Retinal pigment epithelial cell (primary cell): ENCODE measurements around the gene TMEM150C.

Experiments
- DNase-seq: peaks from one replicate; pipeline ENCODE4 v3.0.0-alpha.2; 2010; ENCODE audit warnings: low read depth
- H3K4me3 ChIP-seq: 2 replicates; pipeline ENCODE4 v1.5.1; 2011; ENCODE audit warnings: mild to moderate bottlenecking, low read length, control low read depth, moderate library complexity
- CTCF ChIP-seq: conservative IDR thresholded peaks from 2 replicates; pipeline ENCODE4 v1.5.1; 2011; ENCODE audit warnings: low read depth, low read length, control low read depth, inconsistent platforms

Gene TMEM150C

GRCh38 chr4:82463221-82463620 is 98.6 kb downstream of the TMEM150C start:
- no peak overlapping the region for H3K4me3 ChIP-seq
- no peak for TF ChIP-seq CTCF
- no peak for DNase-seq

- DNase-seq, result peak; percentile 34
- peak; percentile 82 for TF ChIP-seq CTCF
- no peak overlapping the region for H3K4me3 ChIP-seq
Measured at GRCh38 chr4:82462415-82462831, 99.4 kb downstream of the TMEM150C start.

- no peak overlapping the region for H3K4me3 ChIP-seq
- TF ChIP-seq CTCF, result no peak
- no peak for DNase-seq
Measured at GRCh38 chr4:82461710-82462109, 100.1 kb downstream of the TMEM150C start.

GRCh38 chr4:82458729-82459128 is 103.1 kb downstream of the TMEM150C start:
- no peak for TF ChIP-seq CTCF
- no peak overlapping the region for H3K4me3 ChIP-seq
- no peak for DNase-seq

GRCh38 chr4:82457266-82457665 is 104.5 kb downstream of the TMEM150C start:
- H3K4me3 ChIP-seq, result no peak overlapping the region
- DNase-seq, result no peak
- TF ChIP-seq CTCF, result no peak

- TF ChIP-seq CTCF, result no peak
- DNase-seq, result no peak
- no peak overlapping the region for H3K4me3 ChIP-seq
Measured at GRCh38 chr4:82452026-82452425, 109.8 kb downstream of the TMEM150C start.

GRCh38 chr4:82450966-82451755 is 110.6 kb downstream of the TMEM150C start:
- no peak for TF ChIP-seq CTCF
- no peak for DNase-seq
- H3K4me3 ChIP-seq, result no peak overlapping the region
